GM21526 (cell line): ENCODE results near the gene HSPBP1.

ENCODE experiments used
- ATAC-seq: cut with Tn5 transposase; IDR thresholded peaks from one replicate; pipeline ENCODE4 v1.9.1; 2021; ENCODE audit warnings: moderate library complexity; ENCODE audit not compliant: unreplicated experiment, low FRiP score

Gene HSPBP1

GRCh38 chr19:55256562-55257460 lies 23.1 kb downstream of the HSPBP1 start:
- no peak for ATAC-seq

GRCh38 chr19:55255618-55256423 lies 24.1 kb downstream of the HSPBP1 start:
- no peak for ATAC-seq

- ATAC-seq = no peak
Measured at GRCh38 chr19:55254625-55254977, 25.3 kb downstream of the HSPBP1 start.

GRCh38 chr19:55253842-55254624 lies 25.9 kb downstream of the HSPBP1 start:
- ATAC-seq = peak; percentile 41

- ATAC-seq = no peak
Measured at GRCh38 chr19:55252760-55253663, 26.9 kb downstream of the HSPBP1 start.

- no peak for ATAC-seq
Measured at GRCh38 chr19:55251341-55252081, 28.4 kb downstream of the HSPBP1 start.

GRCh38 chr19:55250262-55251036 lies 29.5 kb downstream of the HSPBP1 start:
- no peak for ATAC-seq

GRCh38 chr19:55249841-55250240 lies 30.1 kb downstream of the HSPBP1 start:
- no peak for ATAC-seq

- ATAC-seq = no peak
Measured at GRCh38 chr19:55248704-55249103, 31.2 kb downstream of the HSPBP1 start.

- no peak for ATAC-seq
Measured at GRCh38 chr19:55248166-55248675, 31.7 kb downstream of the HSPBP1 start.

- ATAC-seq = no peak
Measured at GRCh38 chr19:55247621-55248099, 32.2 kb downstream of the HSPBP1 start.

GRCh38 chr19:55246462-55247451 lies 33.2 kb downstream of the HSPBP1 start:
- ATAC-seq = no peak

- ATAC-seq = no peak
Measured at GRCh38 chr19:55245236-55245904, 34.5 kb downstream of the HSPBP1 start.

GRCh38 chr19:55244004-55244680 lies 35.8 kb downstream of the HSPBP1 start:
- ATAC-seq = no peak

- no peak for ATAC-seq
Measured at GRCh38 chr19:55242517-55242916, 37.4 kb downstream of the HSPBP1 start.
